ENCODE measurements around the gene CENPL.

DNA sequence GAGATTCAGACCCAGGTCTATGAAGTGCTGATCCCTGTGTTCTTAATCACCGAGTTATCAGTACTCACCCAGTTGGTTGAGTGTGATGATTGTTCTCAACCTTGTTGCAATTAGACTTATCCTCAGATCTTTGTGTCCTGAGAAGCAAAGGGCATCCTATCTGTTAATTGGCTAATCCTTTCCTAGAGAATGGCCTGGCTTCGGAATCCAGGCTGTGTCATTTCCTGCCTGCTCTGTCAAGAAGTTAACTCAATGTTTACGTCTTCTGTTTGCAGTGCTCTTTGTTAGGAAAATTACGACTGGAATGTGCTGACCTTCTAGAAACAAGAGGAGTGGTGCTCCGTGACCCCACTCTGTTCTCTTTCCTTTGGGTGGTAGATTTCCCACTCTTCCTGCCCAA is 28.4 kb upstream of the CENPL start:
- no peak for TF ChIP-seq CTCF (IDR thresholded peaks at IDR 0.05; ENCODE audit: borderline replicate concordance, extremely low read depth, low read length, poor library complexity, severe bottlenecking)
- no peak for TF ChIP-seq EZH2 (IDR thresholded peaks at IDR 0.05; ENCODE audit: borderline replicate concordance, low read depth, low read length, severe bottlenecking)

Measured in DND-41 (cell line).